PC-3 (cell line): Measurements from ENCODE around the gene SLC15A2.

Source experiments
- EZH2 ChIP-seq: fragments of 300-600 bp; sonication (generic); IDR thresholded peaks from one replicate; pipeline ENCODE4 v1.6.1; 2017; ENCODE audit warnings: antibody characterized with exemption, mild to moderate bottlenecking, low read length; ENCODE audit not compliant: unreplicated experiment
- EZH2phosphoT487 ChIP-seq: fragments of 300-600 bp; sonication (generic); IDR thresholded peaks from 2 replicates; pipeline ENCODE4 v1.6.1; 2018; ENCODE audit warnings: mild to moderate bottlenecking, antibody characterized with exemption, low read length, borderline replicate concordance
- TF ChIP-seq, protein P1 (sequence below): fragments of 300-600 bp; sonication (generic); conservative IDR thresholded peaks from 2 replicates; pipeline ENCODE4 v1.5.1; 2017; ENCODE audit warnings: antibody characterized with exemption, low read depth, mild to moderate bottlenecking, low read length

- TF ChIP-seq EZH2 (no peak), EZH2phosphoT487 (no peak)
- TF ChIP-seq, protein P1, sequence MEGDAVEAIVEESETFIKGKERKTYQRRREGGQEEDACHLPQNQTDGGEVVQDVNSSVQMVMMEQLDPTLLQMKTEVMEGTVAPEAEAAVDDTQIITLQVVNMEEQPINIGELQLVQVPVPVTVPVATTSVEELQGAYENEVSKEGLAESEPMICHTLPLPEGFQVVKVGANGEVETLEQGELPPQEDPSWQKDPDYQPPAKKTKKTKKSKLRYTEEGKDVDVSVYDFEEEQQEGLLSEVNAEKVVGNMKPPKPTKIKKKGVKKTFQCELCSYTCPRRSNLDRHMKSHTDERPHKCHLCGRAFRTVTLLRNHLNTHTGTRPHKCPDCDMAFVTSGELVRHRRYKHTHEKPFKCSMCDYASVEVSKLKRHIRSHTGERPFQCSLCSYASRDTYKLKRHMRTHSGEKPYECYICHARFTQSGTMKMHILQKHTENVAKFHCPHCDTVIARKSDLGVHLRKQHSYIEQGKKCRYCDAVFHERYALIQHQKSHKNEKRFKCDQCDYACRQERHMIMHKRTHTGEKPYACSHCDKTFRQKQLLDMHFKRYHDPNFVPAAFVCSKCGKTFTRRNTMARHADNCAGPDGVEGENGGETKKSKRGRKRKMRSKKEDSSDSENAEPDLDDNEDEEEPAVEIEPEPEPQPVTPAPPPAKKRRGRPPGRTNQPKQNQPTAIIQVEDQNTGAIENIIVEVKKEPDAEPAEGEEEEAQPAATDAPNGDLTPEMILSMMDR, result no peak
These were observed 1.5 kb downstream of the SLC15A2 start for GRCh38 chr3:121895736-121896135.
